Activated T-cell treated with anti-CD3 and anti-CD28 coated beads, Interleukin-2, amount 50 U/mL, for 48 hours (primary cell): Measurements from ENCODE around the gene PAQR8.

ENCODE experiments used
- DNase-seq, 2 experiments: peaks; one replicate each; pipeline ENCODE4 v3.0.0-alpha.2; 2020

Gene PAQR8

GRCh38 chr6:52361945-52362442 is at the start of gene PAQR8:
Gene PAQR8, plus strand, starts transcription at chr6:52362151. Its CDS starts 41,063 bp downstream, at chr6:52403214.
- DNase-seq = peak; percentile 85 to 90

GRCh38 chr6:52312461-52312860 is 49.5 kb upstream of the PAQR8 start:
- DNase-seq = no peak

GRCh38 chr6:52314752-52315151 is 47.2 kb upstream of the PAQR8 start:
- DNase-seq = no peak

GRCh38 chr6:52317211-52317610 is 44.7 kb upstream of the PAQR8 start:
- DNase-seq = no peak

- no peak for DNase-seq
Observed at GRCh38 chr6:52317841-52318581, 43.9 kb upstream of the PAQR8 start.

GRCh38 chr6:52324189-52324588 is 37.8 kb upstream of the PAQR8 start:
- no peak for DNase-seq

- no peak for DNase-seq
Observed at GRCh38 chr6:52325695-52326471, 36.1 kb upstream of the PAQR8 start.

- DNase-seq = no peak
Observed at GRCh38 chr6:52326540-52327364, 35.2 kb upstream of the PAQR8 start.

- no peak for DNase-seq
Observed at GRCh38 chr6:52328303-52328662, 33.7 kb upstream of the PAQR8 start.

- no peak for DNase-seq
Observed at GRCh38 chr6:52328729-52329128, 33.2 kb upstream of the PAQR8 start.

GRCh38 chr6:52330470-52330869 is 31.5 kb upstream of the PAQR8 start:
- DNase-seq = no peak

- no peak for DNase-seq
Observed at GRCh38 chr6:52331793-52332457, 30.0 kb upstream of the PAQR8 start.

- no peak for DNase-seq
Observed at GRCh38 chr6:52333840-52334200, 28.1 kb upstream of the PAQR8 start.

GRCh38 chr6:52335576-52335975 is 26.4 kb upstream of the PAQR8 start:
- no peak for DNase-seq

GRCh38 chr6:52336919-52337561 is 24.9 kb upstream of the PAQR8 start:
- no peak for DNase-seq

GRCh38 chr6:52337633-52338290 is 24.2 kb upstream of the PAQR8 start:
- DNase-seq = no peak

GRCh38 chr6:52340603-52340880 is 21.4 kb upstream of the PAQR8 start:
- no peak for DNase-seq

GRCh38 chr6:52341561-52342260 is 20.2 kb upstream of the PAQR8 start:
- no peak for DNase-seq

- DNase-seq = no peak
Observed at GRCh38 chr6:52345311-52345710, 16.6 kb upstream of the PAQR8 start.

GRCh38 chr6:52346503-52346902 is 15.4 kb upstream of the PAQR8 start:
- no peak for DNase-seq

- DNase-seq = no peak
Observed at GRCh38 chr6:52347818-52348217, 14.1 kb upstream of the PAQR8 start.
